Posterior vena cava (tissue), 2 donors: ENCODE measurements around the gene SLC4A7. TPM values are rescaled to one million over a fixed set of nuclear protein-coding genes. Genes with fewer than 3 reads are reported as not detected.
A peak's percentile ranks its signal among the peaks of the same experiment; 100 is the strongest.

Experiments
- DNase-seq: peaks from one replicate; pipeline ENCODE4 v3.0.0-alpha.2; 2020; ENCODE audit warnings: low spot score
- intact Hi-C, 2 donors: fragments of 100-400 bp; cut with DNase I; formaldehyde crosslinking; loops; one replicate each; pipeline versions ENCODE4 v1.14.1 to v1.14.2; 2022 to 2023
- total RNA-seq, 2 donors: library from RNA; stranded (reverse); fragmentation: NEBNext Ultra II Directional; extraction: Animal tissue kit (Norgen Biotek cat#: 25700); gene quantifications; one replicate each; pipeline ENCODE4 v1.2.1, GENCODE V29; 2021
- donor health status: DM: yes; HTN: yes; CAD: no.
- donor health status: DM: yes; HTN: yes; CAD: no.

The SLC4A7 gene
- total RNA-seq, 2 donors from 2014 or later: 30.9 to 50.2 TPM

- intact Hi-C loops: no loop called here
- no peak for DNase-seq
Observed at GRCh38 chr3:27500986-27501385, 16.8 kb upstream of the SLC4A7 start.

DNA sequence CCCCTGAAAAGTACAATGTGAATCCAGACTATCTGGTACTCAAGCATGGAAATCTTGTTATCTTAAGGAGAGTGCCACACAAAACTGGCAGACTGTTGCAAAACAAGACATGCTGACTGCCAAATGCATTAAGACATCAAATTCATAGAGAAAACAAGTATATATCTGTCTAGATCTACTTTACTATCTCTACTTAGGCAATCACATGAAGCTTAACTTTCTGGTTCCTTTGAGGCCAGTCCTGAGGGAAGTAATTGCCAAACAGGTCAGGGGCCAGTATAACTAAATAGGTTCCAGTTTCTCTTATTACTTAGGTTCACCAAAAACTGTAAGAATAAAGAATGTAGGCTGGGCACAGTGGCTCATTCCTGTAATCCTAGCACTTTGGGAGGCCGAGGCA, 15.9 kb upstream of the SLC4A7 start:
- intact Hi-C loops: no loop called here
- DNase-seq: no peak

DNA sequence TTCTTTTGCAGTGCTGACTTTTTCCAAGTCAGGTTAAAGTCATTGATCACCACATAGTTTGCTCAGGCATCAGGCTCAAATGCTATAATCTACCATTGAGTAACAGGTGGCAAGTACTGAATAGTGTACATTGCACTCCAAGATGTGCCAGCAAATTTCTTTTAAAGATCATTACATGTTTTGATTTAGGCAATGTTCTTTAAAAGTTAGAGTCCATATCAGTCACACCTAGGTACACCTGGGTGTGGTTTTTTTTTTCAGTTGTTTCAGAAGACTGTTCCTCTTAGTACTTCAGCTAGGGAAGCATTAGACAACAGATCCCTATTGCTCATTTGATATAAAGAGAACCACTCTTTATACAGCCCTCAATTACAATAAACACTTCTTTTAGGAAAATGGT, 10.6 kb upstream of the SLC4A7 start:
- intact Hi-C loops: no loop called here
- no peak for DNase-seq

DNA sequence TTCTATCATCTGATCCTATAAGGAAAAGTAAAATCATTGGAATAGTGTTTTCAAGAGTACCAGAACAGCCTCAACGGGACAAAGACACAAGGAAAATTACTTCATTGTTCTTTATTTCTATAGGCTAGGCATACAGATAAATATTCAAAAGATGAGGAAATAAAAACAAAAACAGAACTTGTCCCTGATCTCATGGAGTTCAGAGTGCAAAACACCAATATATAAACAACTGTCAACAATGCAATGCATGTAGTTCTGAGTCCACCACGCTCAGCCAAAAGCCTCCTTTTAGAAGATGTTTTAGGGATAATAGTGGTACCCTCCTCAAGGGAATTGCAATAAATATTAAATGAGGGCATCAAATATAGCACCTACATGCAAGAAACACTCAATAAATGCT, 4.6 kb upstream of the SLC4A7 start:
- DNase-seq: no peak
- intact Hi-C loops: loop anchor here (2.0 to 10.0 kb wide), 2 partner anchors 20 to 66 kb away; no protein-coding TSS in a partner anchor

GRCh38 chr3:27487383-27487782, 3.2 kb upstream of the SLC4A7 start:
- intact Hi-C loops: loop anchor here in 1 of 2 donors (10.0 kb wide), 1 partner anchor 67 kb away; no protein-coding TSS in a partner anchor
- no peak for DNase-seq

DNA sequence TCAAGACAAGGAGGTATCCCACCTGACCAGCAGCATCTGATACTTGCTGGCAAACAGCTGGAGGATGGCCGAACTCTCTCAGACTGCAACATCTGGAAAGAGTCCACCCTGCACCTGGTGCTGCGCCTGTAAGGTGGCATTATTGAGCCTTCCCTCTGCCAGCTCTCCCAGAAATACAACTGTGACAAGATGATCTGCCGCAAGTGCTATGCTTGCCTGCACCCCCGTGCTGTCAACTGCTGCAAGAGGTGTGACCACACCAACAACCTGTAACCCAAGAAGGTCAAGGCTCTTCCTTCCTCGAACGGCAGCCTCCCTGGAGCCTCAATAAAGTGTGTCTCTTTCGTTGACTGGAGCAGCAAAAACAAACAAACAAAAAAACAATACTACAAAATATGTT, 2.2 kb upstream of the SLC4A7 start:
- intact Hi-C loops: loop anchor here in 1 of 2 donors (10.0 kb wide), 1 partner anchor 68 kb away; no protein-coding TSS in a partner anchor

GRCh38 chr3:27485866-27486265, 1.7 kb upstream of the SLC4A7 start:
- no peak for DNase-seq
- intact Hi-C loops: loop anchor here in 1 of 2 donors (10.0 kb wide), 1 partner anchor 69 kb away; no protein-coding TSS in a partner anchor

More for the DNA sequence above, 2.2 kb upstream of the SLC4A7 start:
- DNase-seq: no peak

GRCh38 chr3:27483117-27484014, 818 bp downstream of the SLC4A7 start:
- intact Hi-C loops: loop anchor here in 1 of 2 donors (10.0 kb wide), 1 partner anchor 71 kb away; no protein-coding TSS in a partner anchor
- peak; percentile 86 for DNase-seq

- no peak for DNase-seq
- intact Hi-C loops: loop anchor here in 1 of 2 donors (2.0 to 10.0 kb wide), 2 partner anchors 29 to 75 kb away; no protein-coding TSS in a partner anchor
Observed at GRCh38 chr3:27479806-27480543, 4.2 kb downstream of the SLC4A7 start.

- intact Hi-C loops: no loop called here
Observed at GRCh38 chr3:27471923-27472550, 12.1 kb downstream of the SLC4A7 start.

DNA sequence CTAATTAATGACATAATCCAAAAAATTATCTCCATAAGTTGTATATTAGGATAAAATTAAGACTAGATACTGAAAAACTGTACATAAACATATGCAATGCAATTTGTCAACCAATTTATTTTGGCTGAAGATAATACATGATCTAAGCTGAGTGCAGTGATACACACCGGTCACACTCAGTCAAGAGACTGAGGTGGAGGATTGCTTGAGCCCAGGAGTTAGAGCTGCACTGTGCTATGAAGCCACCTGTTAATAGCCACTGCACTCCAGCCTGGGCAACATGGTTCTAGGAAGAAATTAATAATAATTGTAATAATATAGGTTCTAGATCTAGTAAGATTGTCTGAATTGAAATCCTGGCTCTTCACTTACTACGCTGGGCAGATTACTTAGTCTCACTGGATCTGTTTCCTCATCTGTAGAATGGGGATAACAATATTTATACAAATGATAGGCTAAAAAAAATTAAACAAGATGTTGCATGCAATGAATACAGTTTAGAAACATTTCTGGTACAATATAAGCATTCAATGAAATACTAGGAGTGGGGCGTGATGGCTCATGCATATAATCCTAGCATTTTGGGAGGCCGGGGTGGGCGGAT, 15.8 kb downstream of the SLC4A7 start:
- intact Hi-C loops: no loop called here
- DNase-seq: no peak

More at GRCh38 chr3:27471923-27472550, 12.1 kb downstream of the SLC4A7 start:
- no peak for DNase-seq

- DNase-seq: no peak
- intact Hi-C loops: no loop called here
Observed at GRCh38 chr3:27467545-27467944, 16.6 kb downstream of the SLC4A7 start.

- no peak for DNase-seq
- intact Hi-C loops: no loop called here
Observed at GRCh38 chr3:27464646-27465045, 19.5 kb downstream of the SLC4A7 start.

- no peak for DNase-seq
- intact Hi-C loops: no loop called here
Observed at GRCh38 chr3:27462228-27462627, 22.0 kb downstream of the SLC4A7 start.

- intact Hi-C loops: no loop called here
- no peak for DNase-seq
Observed at GRCh38 chr3:27458929-27459328, 25.3 kb downstream of the SLC4A7 start.

GRCh38 chr3:27456554-27456953, 27.6 kb downstream of the SLC4A7 start:
- no peak for DNase-seq
- intact Hi-C loops: no loop called here

GRCh38 chr3:27454914-27455313, 29.3 kb downstream of the SLC4A7 start:
- DNase-seq: no peak
- intact Hi-C loops: no loop called here

- intact Hi-C loops: no loop called here
- no peak for DNase-seq
Observed at GRCh38 chr3:27454461-27454860, 29.7 kb downstream of the SLC4A7 start.
